CD4-positive, alpha-beta T cell treated with Interleukin-2 at 100 ng/mL for 4 hours (primary cell): ENCODE data around the gene ITGA2B.
"Not testable (repeated sequence)": the region's sequence is repeated elsewhere in the genome, so short reads cannot be mapped to it uniquely, and the experiment has no call there.

Experiments used
- DNase-seq: peaks from one replicate; pipeline ENCODE4 v3.0.0-alpha.2; 2020; ENCODE audit warnings: low spot score

The ITGA2B gene

DNA sequence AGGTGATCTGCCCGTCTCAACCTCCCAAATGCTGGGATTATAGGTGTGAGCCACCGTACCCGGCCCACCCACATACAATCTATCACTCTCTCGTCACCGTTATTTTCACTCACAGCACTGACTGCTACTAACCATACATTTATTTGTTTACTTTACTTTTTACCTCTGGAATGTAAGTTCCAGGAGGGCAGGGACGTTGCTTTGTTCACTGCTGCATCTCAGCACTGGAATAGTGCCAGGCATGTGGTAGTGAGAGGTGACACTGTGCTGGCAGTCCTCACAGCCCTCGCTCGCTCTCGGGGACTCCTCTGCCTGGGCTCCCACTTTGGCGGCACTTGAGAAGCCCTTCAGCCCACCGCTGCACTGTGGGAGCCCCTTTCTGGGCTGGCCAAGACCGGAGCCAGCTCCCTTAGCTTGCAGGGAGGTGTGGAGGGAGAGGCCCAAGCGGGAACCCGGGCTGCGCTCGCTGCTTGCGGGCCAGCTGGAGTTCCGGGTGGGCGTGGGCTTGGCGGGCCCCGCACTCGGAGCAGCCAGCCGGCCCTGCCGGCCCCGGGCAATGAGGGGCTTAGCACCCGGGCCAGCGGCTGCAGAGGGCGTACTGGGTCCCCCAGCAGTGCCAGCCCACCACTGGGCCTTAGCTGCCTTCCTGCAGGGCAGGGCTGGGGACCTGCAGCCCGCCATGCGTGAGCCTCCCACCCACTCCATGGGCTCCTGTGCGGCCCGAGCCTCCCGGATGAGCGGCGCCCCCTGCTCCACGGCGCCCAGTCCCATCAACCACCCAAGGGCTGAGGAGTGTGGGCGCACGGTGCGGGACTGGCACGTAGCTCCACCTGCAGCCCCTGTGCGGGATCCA is 20.8 kb downstream of the ITGA2B start:
- not testable (repeated sequence) for DNase-seq

DNA sequence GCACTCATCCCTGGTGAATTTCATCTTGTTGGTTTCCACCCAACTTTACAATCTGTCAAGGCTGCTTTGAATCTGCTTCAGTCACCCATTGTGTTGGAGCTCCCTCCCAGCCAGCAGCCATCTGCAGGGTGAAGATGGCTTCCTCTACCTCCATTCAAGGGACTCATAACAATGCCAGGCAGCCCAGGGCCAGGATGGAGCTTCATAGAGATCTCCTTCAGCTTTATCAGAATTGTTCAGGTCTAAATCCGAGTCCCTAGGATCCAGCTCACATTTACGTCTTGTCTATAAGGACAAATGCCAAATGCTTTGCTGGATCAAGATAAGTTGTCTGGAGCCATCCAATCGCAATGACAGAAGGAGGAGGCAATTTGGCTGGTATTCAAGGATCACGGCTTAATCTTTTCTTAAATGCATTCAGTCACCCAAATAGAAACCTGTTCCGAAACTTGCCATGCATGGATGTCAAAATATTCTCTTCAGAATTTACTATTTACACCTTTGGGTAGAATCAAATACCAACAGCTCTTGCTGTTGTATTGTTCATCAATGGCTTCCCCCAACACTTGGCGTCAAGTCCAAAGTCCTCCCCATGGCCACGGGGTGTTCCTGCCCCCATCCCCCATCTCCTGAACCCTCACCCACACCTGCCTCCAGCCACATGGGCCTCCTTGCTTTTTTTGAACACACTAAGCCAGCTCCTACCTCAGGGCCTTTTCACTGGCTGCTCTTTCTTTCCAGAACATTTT is 22.0 kb downstream of the ITGA2B start:
- DNase-seq: no peak

DNA sequence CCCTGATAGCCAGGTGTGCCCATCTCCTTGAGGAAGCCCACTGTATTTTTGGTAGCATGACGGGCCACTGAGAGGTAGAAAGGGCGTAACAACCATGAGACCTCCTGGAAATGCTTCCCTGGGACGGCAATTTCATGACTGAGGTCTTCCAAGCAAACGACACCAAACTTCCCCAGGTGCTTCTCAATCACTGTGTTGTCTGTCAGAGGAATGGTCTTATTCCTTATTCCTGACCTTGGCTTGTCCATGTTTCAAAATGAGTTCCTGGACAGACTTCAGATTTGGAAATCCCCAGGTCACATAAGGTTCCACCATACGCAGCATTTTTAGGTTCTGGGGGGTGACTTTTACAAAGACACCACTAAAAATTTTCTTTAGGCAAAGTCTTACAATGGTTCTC is 24.4 kb downstream of the ITGA2B start:
- DNase-seq: not testable (repeated sequence)

DNA sequence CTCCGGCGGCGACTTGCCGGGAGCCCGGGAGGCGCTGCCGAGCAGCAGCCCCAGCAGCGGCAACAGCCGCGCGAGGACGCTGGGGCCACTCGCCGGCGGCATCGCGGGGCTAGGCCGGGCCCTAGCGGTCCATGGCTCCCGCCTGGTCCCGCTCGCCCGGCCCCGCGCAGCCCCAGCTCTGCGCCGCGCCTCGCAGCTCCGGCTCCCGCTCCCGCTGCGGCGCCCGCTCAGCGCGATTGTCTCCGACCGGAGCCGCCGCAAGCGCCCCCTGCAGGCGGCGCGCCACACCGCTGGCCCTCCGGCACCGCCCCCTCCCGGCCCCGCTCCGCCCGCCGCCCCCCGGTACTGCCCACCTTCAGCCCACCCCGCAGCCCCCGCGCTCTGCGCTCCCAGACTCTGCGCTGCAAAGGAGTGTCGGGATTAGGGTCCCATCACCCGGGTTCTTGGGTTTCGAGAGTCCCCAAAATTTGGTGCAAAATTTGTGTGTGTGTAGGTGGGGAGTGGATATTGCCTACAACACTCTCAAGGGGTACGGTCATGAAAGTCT is 25.8 kb downstream of the ITGA2B start, which contains the start of gene FAM171A2:
Gene FAM171A2, minus strand, starts transcription at position 241 of the 547 bp plus-strand sequence. Its CDS starts 139 bp downstream, at position 102.
- DNase-seq: peak; percentile 61

DNA sequence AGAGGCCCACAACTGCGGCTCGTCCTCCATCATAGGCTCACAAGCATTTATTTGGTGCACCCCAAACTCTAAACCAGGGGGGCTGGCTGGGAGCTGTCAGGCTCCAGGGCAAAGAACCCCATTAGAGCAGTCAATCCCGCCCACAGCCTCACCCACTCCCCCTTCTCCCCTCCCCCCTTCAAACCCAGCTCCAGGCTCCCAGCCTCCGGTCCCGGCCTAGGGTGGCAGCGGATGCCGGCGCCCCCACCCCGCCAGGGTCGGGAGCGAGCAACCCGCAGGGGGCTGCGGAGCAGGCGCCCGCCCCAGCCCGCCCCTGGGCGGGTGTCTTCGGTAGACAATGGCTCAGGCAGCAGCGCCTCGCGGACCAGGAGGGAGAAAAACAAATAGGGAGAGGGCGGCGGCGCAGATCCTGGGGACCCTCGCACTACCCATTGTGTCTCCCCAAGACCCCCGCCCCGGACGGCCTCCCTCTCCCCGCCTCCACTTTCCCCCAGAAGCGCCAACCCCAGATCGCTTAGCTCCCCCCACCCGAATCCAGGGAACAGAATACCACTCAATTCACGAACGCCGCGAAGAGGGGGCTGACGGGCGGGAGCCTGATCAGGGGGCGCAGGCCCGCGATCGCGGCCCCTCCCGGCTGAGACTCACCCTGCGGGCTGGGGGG is 26.4 kb downstream of the ITGA2B start:
- no peak for DNase-seq

DNA sequence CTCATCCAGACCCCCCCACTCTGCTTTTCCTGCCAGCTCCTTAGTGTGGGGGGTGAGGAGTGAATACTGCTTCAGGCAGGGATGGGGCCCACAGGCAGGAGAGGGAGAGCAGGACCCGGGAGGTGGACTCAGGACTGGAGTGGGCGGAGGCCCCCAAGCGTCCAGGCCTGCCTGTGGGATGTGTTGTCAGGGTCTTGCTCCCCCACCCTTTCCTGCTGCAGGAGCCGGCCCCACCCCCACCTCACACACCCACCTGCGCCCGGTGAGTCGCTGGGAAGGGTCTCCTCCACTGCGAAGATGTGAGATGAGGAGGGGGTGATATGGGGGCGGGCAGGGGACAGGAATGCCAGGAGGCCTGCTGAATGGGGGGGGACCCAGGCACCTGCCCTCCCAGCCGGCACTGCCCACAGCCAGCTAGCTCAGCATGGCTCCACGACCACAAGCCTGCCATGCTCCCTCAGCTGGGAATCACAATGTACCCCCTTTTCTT is 26.9 kb downstream of the ITGA2B start:
- DNase-seq: no peak

DNA sequence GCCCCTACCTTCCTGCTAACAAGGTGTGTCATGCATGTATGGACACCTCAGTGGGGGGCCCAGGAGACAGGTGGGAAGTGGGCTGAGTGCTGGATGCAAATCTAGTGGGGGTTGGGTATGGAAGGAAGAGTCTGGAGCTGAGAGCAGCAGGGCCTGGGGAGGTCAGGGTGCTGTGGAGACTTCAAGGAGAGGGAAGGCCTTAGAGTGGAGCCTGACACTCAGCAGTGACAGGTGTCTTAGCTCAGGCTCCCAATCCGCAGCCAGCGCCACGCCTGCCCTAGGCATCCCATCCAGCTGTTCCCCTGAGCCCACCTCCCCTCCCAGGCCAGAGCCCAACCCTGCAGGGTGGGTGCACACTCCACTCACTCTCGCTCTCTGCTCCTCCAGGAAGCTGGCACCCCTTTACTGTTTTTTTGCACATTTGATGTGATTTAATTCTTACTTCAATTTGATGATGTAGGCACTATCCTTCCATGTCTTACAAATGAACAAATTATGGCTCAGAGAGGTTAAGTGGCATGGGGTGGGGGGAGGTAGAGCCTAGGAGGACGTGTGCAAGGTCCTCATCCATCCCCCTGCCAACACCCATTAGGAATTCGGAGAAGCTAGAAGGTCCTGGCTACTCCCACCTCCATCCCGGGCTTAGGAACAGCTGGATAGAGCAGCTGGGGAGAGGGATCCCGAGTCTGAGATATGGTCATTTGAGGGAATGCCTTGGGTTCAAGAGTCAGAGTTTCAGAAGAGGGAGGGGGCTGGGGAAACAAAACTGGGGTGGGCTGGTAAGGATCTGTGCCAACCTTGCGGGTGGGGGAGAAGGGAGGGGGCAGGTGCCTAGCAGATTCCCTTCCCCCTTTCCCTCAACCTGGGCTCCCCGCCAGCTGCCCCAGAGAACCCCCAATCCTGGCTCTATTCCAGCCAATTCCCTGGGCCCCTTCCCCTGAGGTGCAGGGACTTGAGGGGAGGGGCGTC is 27.9 kb downstream of the ITGA2B start:
- DNase-seq: no peak

DNA sequence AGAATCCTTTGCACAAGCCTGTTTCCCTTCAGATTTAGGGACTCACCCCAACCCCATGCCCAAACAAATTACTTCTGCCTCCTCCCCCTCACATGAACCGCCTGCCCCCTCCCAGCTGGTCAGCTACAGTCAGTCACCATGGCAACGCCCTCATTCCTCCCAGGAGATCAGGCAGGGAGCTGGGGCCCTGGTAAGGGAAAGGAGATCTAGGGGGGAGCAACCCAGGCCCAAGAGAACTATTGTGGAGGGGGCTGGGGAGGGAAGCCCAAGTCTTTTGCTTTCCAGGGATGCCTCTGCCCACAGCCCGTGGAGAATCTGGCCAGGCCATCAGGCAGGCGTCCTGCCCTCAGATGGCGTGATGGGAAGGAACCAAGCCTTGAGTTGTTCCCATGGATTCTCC is 28.6 kb downstream of the ITGA2B start:
- no peak for DNase-seq

DNA sequence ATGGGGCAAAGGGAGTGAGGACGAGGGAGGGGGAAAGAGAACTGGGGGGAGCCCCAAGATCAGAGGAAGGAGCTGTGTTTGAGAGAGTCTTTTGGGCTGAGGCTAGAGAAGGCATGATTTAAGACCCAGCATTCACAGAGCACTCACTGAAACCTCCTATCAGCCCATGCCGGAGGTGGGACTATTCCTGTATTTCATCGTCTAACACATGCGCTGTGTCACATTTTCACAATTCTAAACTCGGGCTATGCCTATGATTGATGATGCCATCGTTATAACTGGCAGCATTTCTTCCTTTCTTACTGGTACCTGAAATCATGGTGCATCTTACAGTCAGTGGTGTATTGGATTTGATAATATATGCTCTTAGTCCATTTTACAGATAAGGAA is 29.3 kb downstream of the ITGA2B start:
- no peak for DNase-seq

DNA sequence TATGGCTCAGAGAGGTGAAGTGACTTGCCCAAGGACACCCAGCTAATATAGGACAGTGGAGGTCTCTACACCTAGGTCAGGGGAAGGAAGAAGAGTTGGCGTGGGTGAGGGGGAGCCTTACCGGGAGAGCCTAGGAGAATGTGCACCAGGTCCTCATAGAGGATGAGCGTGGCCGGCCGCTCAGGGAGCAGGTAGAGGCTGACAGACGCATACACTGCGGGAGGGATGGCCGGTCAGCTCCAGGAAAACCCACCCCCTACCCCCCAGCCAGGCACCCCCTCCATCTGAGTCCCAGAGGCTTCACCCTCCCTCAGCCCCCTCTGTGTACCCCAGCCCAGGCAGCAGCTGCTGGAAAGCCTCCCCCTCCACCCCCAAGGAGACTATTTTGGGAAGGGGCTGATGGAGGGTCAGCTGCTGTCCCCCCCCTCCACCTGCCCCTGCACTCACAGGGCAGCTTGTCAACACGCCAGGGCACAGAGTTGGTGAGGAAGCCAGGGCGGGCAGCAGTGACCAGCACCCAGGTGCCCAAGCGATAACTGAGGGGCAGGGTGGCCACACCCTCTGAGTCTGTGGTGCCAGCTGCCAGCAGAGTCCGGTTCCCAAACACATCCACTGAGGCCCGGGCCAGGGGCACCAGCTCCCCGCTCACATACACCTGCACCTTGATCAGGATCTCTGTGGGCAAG is 29.8 kb downstream of the ITGA2B start:
- no peak for DNase-seq

DNA sequence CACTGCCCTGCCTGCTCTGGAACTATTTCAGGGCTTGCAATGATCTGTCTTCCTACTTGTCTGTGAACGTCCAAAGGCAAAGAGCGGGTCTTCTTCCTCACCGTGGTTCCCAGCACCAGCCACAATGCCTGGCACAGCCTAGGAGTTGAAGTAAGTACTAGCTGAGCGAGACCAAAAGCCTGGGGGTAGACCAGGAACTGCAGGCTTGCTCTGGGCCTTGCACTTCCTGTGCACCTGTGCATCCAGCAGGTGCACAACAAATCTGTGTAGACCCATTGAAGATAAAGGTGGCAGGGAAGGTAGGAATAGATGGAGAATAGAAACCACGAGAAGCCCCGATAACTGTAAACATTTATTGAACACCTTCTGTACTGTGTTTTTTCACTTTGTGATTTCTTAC is 30.4 kb downstream of the ITGA2B start:
- DNase-seq: no peak

DNA sequence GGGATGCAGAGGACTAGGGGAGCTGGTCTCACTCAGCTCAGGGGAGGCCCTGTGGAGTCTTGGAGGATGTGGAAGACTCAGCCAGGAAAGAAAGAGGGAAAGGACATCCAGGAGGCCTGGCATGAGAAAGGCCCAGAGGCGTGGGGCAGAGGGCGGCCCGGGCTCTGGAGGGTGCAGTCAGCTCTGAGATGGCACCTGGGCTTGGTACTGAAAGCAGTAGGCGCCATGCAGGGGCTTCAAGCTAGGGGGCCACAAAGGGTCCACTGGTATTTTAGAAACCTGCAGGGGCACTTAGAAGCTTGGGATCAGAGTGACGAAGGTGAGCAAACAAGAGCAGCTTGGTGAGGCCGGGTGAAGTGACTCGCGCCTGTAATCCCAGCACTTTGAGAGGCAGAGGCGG is 31.4 kb downstream of the ITGA2B start:
- no peak for DNase-seq

DNA sequence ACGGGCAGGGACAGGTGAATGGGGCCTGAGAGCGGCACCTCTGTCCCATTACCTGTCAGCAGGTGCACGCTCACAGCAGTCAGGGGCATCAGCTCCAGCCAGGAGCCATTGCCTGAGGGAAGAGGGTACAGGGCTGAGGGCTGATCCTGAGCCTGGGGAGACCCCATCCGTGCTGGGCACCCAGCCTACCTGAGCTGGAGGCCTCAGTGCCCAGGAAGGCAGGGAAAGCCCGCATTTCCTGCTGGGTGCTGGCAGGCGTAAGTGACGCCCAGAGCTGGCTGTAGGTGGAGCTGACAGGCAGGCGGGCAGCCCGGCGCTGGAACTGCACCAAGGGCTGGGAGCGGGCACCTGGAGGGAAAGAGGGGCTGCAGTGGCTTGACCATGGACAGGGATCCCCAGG is 33.2 kb downstream of the ITGA2B start:
- no peak for DNase-seq

DNA sequence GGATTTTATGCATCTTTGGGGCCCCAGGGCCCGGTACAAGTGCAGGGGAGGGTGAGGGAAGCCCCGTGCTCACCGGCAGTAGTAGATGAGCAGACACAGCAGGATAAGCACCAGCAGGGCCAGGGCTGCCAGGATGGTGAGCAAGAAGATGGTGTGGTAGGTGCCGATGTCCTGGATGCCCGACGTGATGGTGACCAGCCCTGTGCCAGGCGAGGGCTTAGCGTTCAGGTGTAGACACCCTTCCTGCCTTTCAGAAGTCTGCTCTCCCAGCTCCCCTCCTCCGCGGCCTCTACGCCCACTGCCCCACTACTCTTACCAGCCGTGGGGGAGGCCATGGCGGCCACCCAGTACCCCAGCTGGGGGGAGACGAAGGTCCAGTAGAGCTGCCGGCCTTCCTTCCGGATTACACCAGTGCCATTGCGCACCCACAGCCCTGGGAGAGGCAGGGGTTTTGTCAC is 33.8 kb downstream of the ITGA2B start:
- no peak for DNase-seq

DNA sequence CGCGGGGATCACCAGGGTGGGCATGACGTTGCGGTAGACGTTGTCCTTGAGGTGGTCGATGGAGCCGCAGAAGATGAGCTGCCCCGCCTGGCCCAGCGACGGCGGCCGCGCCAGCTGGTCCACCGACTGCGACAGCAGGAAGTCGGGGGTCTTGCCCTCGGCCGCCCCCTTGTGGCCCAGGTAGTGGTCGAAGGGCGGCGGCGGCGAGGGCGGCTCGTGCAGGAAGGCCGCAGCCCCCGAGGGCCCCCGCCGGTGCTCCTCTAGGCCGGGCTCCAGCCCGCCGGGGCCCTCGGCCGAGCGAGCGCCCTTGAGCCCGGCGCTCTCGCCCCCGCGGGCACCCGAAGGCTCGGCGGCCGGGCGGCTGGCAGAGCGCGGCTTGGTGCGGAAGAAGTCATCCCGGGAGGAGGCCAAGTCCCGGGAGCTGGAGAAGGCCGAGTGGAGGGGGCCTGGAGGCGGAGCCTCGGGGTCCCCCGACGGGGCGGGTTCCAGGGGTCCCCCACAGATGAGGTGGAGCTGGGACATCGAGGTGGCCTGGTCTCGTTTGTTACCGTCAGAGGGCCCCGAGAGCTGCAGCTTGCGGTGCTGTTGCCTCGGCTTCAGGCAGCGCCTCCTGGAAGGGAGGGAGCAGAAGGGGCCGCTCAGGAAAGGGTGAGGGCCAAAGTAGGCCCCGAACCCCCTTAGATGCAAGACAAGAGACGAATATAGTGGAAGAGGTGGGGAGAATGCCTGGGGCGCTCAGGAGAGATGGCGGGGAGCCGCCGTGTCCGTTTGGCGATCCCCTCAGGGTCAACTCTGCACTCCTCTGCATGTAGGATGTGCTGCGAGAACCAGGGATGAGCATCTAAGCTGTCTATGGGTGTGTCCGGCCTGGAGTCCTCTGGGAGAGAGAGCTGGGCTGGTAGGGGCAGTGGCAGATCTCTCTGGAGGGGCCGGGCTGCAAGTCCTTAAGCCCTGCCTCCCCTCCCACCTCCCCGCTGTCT is 34.6 kb downstream of the ITGA2B start:
- DNase-seq: peak; percentile 54

DNA sequence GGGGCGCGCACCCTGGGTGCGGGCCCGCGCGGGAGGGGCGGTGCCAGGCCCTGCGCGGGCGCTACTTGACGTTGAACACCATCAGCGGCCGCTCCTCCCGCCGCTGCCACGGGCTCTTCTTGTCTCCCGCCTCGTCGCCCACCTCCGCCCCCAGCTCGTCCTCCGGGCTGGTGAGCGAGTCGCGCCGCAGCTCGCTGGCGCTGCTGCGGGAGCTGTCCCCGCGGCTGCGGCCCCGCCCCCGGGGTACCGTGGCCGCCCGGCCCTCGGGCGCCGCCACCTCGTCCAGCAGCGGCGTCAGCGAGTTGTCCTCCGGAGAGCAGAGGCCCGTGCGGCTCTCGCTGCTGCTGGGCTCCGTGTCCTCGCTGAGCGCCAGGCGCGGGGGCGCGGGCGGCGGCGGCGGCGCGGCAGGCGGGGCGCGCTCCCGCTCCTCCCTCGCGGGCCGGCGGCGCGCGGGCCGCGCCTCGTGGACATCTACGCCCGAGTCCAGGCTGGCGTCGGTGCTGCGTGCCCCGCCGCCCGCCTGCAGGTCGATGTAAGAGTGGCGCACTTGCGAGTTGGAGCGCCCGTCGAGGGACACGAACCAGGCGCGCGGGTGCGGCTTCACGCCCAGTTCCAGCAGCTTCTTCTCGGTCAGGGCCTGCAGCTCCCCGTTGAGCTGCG is 35.6 kb downstream of the ITGA2B start:
- DNase-seq: no peak

DNA sequence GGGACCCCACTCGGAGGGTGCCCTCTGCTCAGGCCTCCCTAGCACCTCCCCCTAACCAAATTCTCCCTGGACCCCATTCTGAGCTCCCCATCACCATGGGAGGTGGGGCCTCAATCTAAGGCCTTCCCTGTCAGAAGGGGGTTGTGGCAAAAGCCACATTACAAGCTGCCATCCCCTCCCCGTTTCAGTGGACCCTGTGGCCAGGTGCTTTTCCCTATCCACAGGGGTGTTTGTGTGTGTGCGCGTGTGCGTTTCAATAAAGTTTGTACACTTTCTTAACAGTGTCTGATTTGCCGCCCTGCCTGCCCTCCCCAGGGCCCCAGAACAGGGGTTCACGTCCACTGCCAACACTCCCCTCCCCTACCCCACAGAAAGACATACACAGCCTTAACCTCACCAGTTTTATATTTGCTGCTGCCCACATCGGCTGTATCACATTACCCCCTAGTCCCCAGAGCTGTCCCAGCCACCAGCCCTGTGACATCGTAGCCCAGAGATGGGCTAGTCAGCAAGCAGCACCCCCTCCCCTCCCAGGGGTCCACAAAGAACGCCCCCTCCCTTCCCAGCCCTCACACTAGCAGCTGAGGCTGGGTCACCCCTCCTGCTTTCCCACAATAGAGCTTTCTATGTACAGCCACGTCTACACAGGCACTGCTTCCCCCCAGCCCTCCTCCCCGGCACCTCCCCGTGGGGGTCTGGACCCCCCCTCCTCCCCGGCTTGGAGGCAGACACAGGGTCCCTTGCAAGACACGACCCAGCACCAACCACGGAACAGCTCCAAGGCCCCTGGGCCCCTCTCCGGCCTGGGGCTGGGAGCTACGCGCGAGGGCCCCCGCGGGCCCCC is 36.4 kb downstream of the ITGA2B start:
- DNase-seq: no peak
